ENCODE data around the gene CPAMD8.

Gene CPAMD8

DNA sequence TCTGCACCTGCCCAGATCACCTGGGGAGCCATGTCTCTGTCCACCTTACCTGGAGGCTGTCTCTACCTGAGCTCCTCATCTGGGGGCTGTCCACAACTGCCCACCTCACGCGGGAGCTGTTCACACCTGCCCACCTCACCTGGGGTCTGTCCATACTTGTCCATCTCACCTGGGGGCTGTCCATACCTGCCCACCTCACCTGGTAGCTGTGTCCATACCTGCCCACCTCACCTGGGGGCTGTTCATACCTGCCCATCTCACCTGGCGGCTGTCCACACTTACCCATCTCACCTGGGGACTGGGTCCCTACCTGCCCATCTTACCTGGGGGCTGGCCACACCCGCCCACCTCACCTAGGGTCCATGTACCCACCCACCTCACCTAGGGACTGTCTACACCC, 10.0 kb upstream of the CPAMD8 start:
- no peaks in the 10 kb centered on the region for H3K36me3 ChIP-seq (ENCODE audit: low read depth)
- H3K4me1 ChIP-seq (ENCODE audit: insufficient read depth, poor library complexity, severe bottlenecking): no peaks in the 10 kb centered on the region
- H3K27me3 ChIP-seq (ENCODE audit: insufficient read depth, poor library complexity, severe bottlenecking): no peaks in the 10 kb centered on the region
- H3K4me3 ChIP-seq (ENCODE audit: severe bottlenecking): no peak overlapping the region
- DNase-seq (ENCODE audit: low spot score) (no peak), ATAC-seq (ENCODE audit: low read depth) (no peak)
- no peak overlapping the region for H3K27ac ChIP-seq (ENCODE audit: poor library complexity, severe bottlenecking)
- TF ChIP-seq, protein P1, sequence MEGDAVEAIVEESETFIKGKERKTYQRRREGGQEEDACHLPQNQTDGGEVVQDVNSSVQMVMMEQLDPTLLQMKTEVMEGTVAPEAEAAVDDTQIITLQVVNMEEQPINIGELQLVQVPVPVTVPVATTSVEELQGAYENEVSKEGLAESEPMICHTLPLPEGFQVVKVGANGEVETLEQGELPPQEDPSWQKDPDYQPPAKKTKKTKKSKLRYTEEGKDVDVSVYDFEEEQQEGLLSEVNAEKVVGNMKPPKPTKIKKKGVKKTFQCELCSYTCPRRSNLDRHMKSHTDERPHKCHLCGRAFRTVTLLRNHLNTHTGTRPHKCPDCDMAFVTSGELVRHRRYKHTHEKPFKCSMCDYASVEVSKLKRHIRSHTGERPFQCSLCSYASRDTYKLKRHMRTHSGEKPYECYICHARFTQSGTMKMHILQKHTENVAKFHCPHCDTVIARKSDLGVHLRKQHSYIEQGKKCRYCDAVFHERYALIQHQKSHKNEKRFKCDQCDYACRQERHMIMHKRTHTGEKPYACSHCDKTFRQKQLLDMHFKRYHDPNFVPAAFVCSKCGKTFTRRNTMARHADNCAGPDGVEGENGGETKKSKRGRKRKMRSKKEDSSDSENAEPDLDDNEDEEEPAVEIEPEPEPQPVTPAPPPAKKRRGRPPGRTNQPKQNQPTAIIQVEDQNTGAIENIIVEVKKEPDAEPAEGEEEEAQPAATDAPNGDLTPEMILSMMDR (IDR thresholded peaks at IDR 0.05; ENCODE audit: poor library complexity, severe bottlenecking): no peak
- H3K9me3 ChIP-seq (ENCODE audit: severe bottlenecking): no peaks in the 10 kb centered on the region

DNA sequence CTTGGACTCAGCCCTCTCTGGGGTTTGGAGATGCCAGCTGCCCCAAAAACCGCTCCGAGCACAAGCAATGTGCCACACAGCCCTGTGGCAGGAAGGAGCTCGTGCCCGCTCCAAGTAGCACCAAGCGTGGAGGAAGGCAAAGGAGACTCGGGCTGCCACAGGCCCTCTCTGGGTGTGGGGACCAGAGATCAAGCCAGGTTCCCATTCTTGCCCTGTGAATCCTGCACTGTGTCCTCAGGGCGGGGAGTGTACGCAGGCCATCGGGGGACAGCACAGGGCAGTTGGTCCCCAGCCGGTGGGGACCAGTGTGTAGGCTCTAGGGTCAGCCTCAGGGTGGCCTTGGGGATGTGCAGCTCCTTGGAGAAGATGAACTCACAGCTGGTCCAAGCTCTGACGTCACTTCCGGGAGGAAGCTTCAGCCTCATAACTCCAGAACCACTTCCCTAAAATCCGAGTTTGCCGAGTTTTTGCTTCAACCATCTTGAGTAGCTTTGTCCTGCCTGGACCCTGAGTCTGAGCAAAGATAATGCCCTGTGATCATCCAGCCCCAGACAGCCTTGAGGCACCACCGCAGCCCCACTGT, 9.3 kb upstream of the CPAMD8 start:
- H3K36me3 ChIP-seq (ENCODE audit: low read depth): no peaks in the 10 kb centered on the region
- no peak for DNase-seq (ENCODE audit: low spot score)
- TF ChIP-seq, protein P1 (IDR thresholded peaks at IDR 0.05; ENCODE audit: poor library complexity, severe bottlenecking): no peak
- H3K27me3 ChIP-seq (ENCODE audit: insufficient read depth, poor library complexity, severe bottlenecking): no peaks in the 10 kb centered on the region
- ATAC-seq (ENCODE audit: low read depth): no peak
- H3K4me3 ChIP-seq (ENCODE audit: severe bottlenecking): no peak overlapping the region
- no peaks in the 10 kb centered on the region for H3K9me3 ChIP-seq (ENCODE audit: severe bottlenecking)
- H3K4me1 ChIP-seq (ENCODE audit: insufficient read depth, poor library complexity, severe bottlenecking): no peaks in the 10 kb centered on the region
- no peak overlapping the region for H3K27ac ChIP-seq (ENCODE audit: poor library complexity, severe bottlenecking)

DNA sequence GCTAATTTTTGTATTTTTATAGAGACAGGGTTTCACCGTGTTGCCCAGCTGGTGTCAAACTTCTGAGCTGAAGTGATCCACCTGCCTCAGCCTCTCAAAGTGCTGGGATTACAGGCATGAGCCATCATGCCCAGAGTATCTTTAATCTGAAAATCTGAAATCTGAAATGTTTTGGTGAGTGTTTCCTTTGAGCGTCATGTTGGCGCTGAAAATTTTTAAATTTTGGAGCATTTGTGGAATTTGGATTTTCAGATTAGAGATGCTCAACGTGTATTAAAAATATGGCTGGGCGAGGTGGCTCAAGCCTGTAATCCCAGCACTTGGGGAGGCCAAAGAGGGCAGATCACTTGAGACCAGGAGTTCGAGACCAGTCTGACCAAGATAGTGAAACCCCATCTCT, 5.1 kb upstream of the CPAMD8 start:
- Histone ChIP-seq H3K4me1 (ENCODE audit: insufficient read depth, poor library complexity, severe bottlenecking) (no peaks in the 10 kb centered on the region), H3K36me3 (ENCODE audit: low read depth) (no peaks in the 10 kb centered on the region), H3K27ac (ENCODE audit: poor library complexity, severe bottlenecking) (no peak overlapping the region), H3K9me3 (ENCODE audit: severe bottlenecking) (no peaks in the 10 kb centered on the region), H3K27me3 (ENCODE audit: insufficient read depth, poor library complexity, severe bottlenecking) (peaks cover 8% of the 10 kb centered on the region), H3K4me3 (ENCODE audit: severe bottlenecking) (no peak overlapping the region)
- TF ChIP-seq, protein P1 (IDR thresholded peaks at IDR 0.05; ENCODE audit: poor library complexity, severe bottlenecking): no peak
- ATAC-seq (ENCODE audit: low read depth) (no peak), DNase-seq (ENCODE audit: low spot score) (no peak)

DNA sequence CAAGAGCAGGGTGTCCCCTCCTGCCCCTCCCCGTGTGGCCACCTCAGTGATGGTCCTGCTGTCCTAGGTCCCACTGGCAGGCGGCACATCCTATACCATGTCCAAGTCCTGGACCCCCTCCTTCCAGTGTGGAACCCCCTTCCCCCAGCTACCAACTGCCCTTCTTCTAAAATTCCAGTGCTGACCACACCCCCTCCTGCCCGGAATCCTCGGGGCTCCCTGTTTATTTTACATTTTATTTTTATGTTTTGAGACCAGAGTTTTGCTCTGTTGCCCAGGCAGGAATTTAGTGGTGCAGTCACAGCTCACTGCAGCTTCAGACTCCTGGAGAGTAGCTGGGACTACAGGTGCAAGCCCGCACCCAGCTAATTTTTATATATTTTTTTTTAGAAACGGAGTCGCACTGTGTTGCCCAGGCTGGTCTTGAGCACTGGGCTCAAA, 945 bp upstream of the CPAMD8 start:
- TF ChIP-seq, protein P1 (IDR thresholded peaks at IDR 0.05; ENCODE audit: poor library complexity, severe bottlenecking): no peak
- ATAC-seq (ENCODE audit: low read depth): no peak
- no peak overlapping the region for H3K27ac ChIP-seq (ENCODE audit: poor library complexity, severe bottlenecking)
- H3K27me3 ChIP-seq (ENCODE audit: insufficient read depth, poor library complexity, severe bottlenecking): peaks cover 15% of the 10 kb centered on the region
- no peak for DNase-seq (ENCODE audit: low spot score)
- peaks cover 4% of the 10 kb centered on the region for H3K4me1 ChIP-seq (ENCODE audit: insufficient read depth, poor library complexity, severe bottlenecking)
- no peak overlapping the region for H3K4me3 ChIP-seq (ENCODE audit: severe bottlenecking)
- no peaks in the 10 kb centered on the region for H3K36me3 ChIP-seq (ENCODE audit: low read depth)
- H3K9me3 ChIP-seq (ENCODE audit: severe bottlenecking): peaks cover 11% of the 10 kb centered on the region

DNA sequence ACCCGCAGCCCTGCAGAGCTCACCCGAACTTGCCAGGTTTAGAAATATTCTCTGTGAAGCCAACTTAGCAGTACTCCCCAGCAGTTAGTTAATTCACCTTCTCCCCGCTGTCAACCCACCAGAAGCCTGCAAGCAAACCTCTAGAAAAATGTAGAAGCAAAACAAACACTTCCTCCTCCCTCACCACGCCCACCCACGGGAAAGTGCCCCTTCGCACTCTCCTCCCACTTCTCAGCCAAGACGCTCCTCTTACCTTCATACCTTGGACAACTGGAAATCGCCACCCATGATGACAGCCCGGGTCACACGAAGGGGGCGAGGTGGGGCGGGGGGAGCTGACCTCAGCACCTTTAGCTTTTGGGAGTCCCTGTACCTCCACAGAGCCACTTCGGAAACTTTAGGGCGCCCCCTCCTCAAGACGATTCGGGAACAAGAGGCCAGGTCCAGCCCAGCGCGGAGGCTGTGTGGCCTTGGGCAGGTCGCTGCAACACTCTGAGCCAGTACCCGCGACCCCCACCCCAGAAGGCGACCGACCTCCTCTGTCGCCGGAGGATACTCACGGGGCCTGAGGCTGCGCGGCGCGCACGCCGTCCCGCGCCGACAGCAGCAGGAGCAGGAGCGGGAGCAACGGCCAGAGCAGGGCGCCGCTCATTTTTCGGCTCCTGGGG, 485 bp downstream of the CPAMD8 start:
- Histone ChIP-seq H3K36me3 (ENCODE audit: low read depth) (no peaks in the 10 kb centered on the region), H3K4me3 (ENCODE audit: severe bottlenecking) (peak overlapping the region; percentile 28), H3K4me1 (ENCODE audit: insufficient read depth, poor library complexity, severe bottlenecking) (peaks cover 7% of the 10 kb centered on the region), H3K9me3 (ENCODE audit: severe bottlenecking) (peaks cover 11% of the 10 kb centered on the region), H3K27ac (ENCODE audit: poor library complexity, severe bottlenecking) (no peak overlapping the region), H3K27me3 (ENCODE audit: insufficient read depth, poor library complexity, severe bottlenecking) (peaks cover 15% of the 10 kb centered on the region)
- TF ChIP-seq, protein P1 (IDR thresholded peaks at IDR 0.05; ENCODE audit: poor library complexity, severe bottlenecking): no peak
- DNase-seq (ENCODE audit: low spot score): no peak
- no peak for ATAC-seq (ENCODE audit: low read depth)
